Hypothalamus (tissue), 51 donors: Measurements from ENCODE around the gene TTC9B.

Source experiments
- DNase-seq, 51 donors: peaks; one replicate each; lab custom pipeline; 2025; lab: John Stamatoyannopoulos, UW

TTC9B gene

GRCh38 chr19:40216777-40217026 is 1.5 kb downstream of the TTC9B start:
- DNase-seq, result no peak

GRCh38 chr19:40216013-40216776 is 2.0 kb downstream of the TTC9B start:
- DNase-seq, result peak in 2 of 51 donors; percentile 25 to 50

- DNase-seq, result no peak
Observed at GRCh38 chr19:40214936-40215335, 3.2 kb downstream of the TTC9B start.

GRCh38 chr19:40213882-40214570 is 4.2 kb downstream of the TTC9B start:
- DNase-seq, result no peak

GRCh38 chr19:40213251-40213829 is 4.8 kb downstream of the TTC9B start:
- DNase-seq, result no peak

GRCh38 chr19:40210889-40211288 is 7.3 kb downstream of the TTC9B start:
- DNase-seq, result no peak

GRCh38 chr19:40208602-40209001 is 9.6 kb downstream of the TTC9B start:
- no peak for DNase-seq

- DNase-seq, result no peak
Observed at GRCh38 chr19:40205760-40206159, 12.4 kb downstream of the TTC9B start.

GRCh38 chr19:40204381-40204780 is 13.8 kb downstream of the TTC9B start:
- no peak for DNase-seq

- DNase-seq, result no peak
Observed at GRCh38 chr19:40200341-40201099, 17.7 kb downstream of the TTC9B start.

GRCh38 chr19:40198272-40198990 is 19.8 kb downstream of the TTC9B start:
- no peak for DNase-seq

- DNase-seq, result no peak
Observed at GRCh38 chr19:40193587-40193849, 24.7 kb downstream of the TTC9B start.

- DNase-seq, result no peak
Observed at GRCh38 chr19:40192758-40193586, 25.2 kb downstream of the TTC9B start.

GRCh38 chr19:40191836-40192646 is 26.1 kb downstream of the TTC9B start:
- peak in 12 of 51 donors; percentile 9 to 49 (median 24) for DNase-seq

- DNase-seq, result peak; percentile 33 to 88 (median 70)
Observed at GRCh38 chr19:40190891-40191835, 27.0 kb downstream of the TTC9B start, which contains the start of gene MAP3K10. TSS of gene MAP3K10 (plus strand) at chr19:40191426. CDS start at chr19:40192032, 606 bp downstream.

- DNase-seq, result no peak
Observed at GRCh38 chr19:40184273-40184672, 33.9 kb downstream of the TTC9B start.

GRCh38 chr19:40178756-40179155 is 39.4 kb downstream of the TTC9B start:
- DNase-seq, result no peak
